SU-DHL-6 (cell line): ENCODE data around the gene NFKBIZ.

Experiments
- H2AFZ ChIP-seq: fragments of 200-600 bp; sonication (generic); 2 replicates; pipeline ENCODE4 v1.6.1; 2014; ENCODE audit warnings: low read depth, mild to moderate bottlenecking, moderate library complexity, mixed read lengths, antibody characterized with exemption, low read length; ENCODE audit not compliant: severe bottlenecking
- H3F3A ChIP-seq: fragments of 200-600 bp; shearing (Covaris generic); 2 replicates; pipeline ENCODE4 v1.6.0; 2016; ENCODE audit warnings: antibody characterized with exemption, mild to moderate bottlenecking; ENCODE audit not compliant: insufficient read depth
- H3K27ac ChIP-seq: fragments of 200-600 bp; sonication (generic); 2 replicates; pipeline ENCODE4 v1.5.1; 2016; ENCODE audit warnings: low read depth, mild to moderate bottlenecking, low read length, moderate library complexity, mixed read lengths
- H3K27me3 ChIP-seq: fragments of 200-600 bp; sonication (generic), shearing (Covaris generic); 2 replicates; pipeline ENCODE4 v1.6.0; 2014; ENCODE audit warnings: mild to moderate bottlenecking, low read length
- H3K36me3 ChIP-seq: fragments of 200-600 bp; sonication (generic); 2 replicates; pipeline ENCODE4 v1.6.1; 2014; ENCODE audit warnings: mild to moderate bottlenecking, low read length, mixed read lengths
- H3K4me2 ChIP-seq: fragments of 300-600, 200-600 bp; shearing (Covaris generic), sonication (generic); 2 replicates; pipeline ENCODE4 v1.6.0; 2014; ENCODE audit warnings: low read length, low read depth, mild to moderate bottlenecking; ENCODE audit not compliant: poor library complexity, severe bottlenecking
- H3K4me3 ChIP-seq: fragments of 200-600 bp; sonication (generic); 2 replicates; pipeline ENCODE4 v1.5.1; 2014; ENCODE audit warnings: antibody characterized with exemption, low read length, mild to moderate bottlenecking, mixed read lengths; ENCODE audit not compliant: insufficient read depth, poor library complexity, severe bottlenecking
- H3K79me2 ChIP-seq: fragments of 200-600 bp; sonication (generic); 2 replicates; pipeline ENCODE4 v1.6.1; 2014; ENCODE audit warnings: mild to moderate bottlenecking, low read length, moderate library complexity; ENCODE audit not compliant: insufficient read depth
- H3K9ac ChIP-seq: fragments of 200-600 bp; sonication (generic); 2 replicates; pipeline ENCODE4 v1.7.0; 2014; ENCODE audit warnings: mild to moderate bottlenecking, low read length
- H3K9me2 ChIP-seq: fragments of 200-600 bp; sonication (generic); replicated peaks from 2 replicates; pipeline ENCODE4 v1.6.1; 2014; ENCODE audit warnings: low read length; ENCODE audit not compliant: insufficient read depth
- H3K9me3 ChIP-seq: fragments of 200-600 bp; sonication (generic); 2 replicates; pipeline ENCODE4 v1.6.1; 2014; ENCODE audit warnings: low read length, mixed read lengths; ENCODE audit not compliant: insufficient read depth
- H4K20me1 ChIP-seq: fragments of 200-600 bp; sonication (generic); 2 replicates; pipeline ENCODE4 v1.6.1; 2014; ENCODE audit warnings: low read depth, mild to moderate bottlenecking, antibody characterized with exemption, low read length, moderate library complexity, mixed read lengths
- CTCF ChIP-seq: fragments of 200-600 bp; sonication (generic); IDR thresholded peaks from one replicate; pipeline ENCODE4 v1.5.1; 2017; ENCODE audit warnings: antibody characterized with exemption, mild to moderate bottlenecking, low read length, moderate library complexity; ENCODE audit not compliant: insufficient read depth, poor library complexity, severe bottlenecking
- EZH2phosphoT487 ChIP-seq: fragments of 200-600 bp; sonication (generic), shearing (Covaris generic); conservative IDR thresholded peaks from 2 replicates; pipeline ENCODE4 v1.6.1; 2018; ENCODE audit warnings: mild to moderate bottlenecking, antibody characterized with exemption, low read length, moderate library complexity, mixed read lengths

The NFKBIZ gene

GRCh38 chr3:101842245-101842934 lies 6.9 kb upstream of the NFKBIZ start:
- no peak overlapping the region for H3K9ac ChIP-seq
- H3K4me2 ChIP-seq, result peak overlapping the region; percentile 15
- H3F3A ChIP-seq, result peaks cover 32% of the 10 kb centered on the region
- peaks cover 96% of the 10 kb centered on the region for H3K79me2 ChIP-seq
- H3K27ac ChIP-seq, result peak overlapping the region; percentile 25; the same call in 1 of the 2 replicates
- H2AFZ ChIP-seq, result no peak overlapping the region
- H3K9me3 ChIP-seq, result no peaks in the 10 kb centered on the region
- H3K36me3 ChIP-seq, result peaks cover 24% of the 10 kb centered on the region
- no peaks in the 10 kb centered on the region for H3K27me3 ChIP-seq
- H4K20me1 ChIP-seq, result no peaks in the 10 kb centered on the region
- TF ChIP-seq EZH2phosphoT487 (no peak), CTCF (no peak)
- H3K4me3 ChIP-seq, result no peak overlapping the region
- no peaks in the 10 kb centered on the region for H3K9me2 ChIP-seq

GRCh38 chr3:101842935-101843330 lies 6.4 kb upstream of the NFKBIZ start:
- no peaks in the 10 kb centered on the region for H3K9me2 ChIP-seq
- H3K4me3 ChIP-seq, result no peak overlapping the region
- TF ChIP-seq CTCF, result no peak
- TF ChIP-seq EZH2phosphoT487, result no peak
- H2AFZ ChIP-seq, result no peak overlapping the region
- H3K27ac ChIP-seq, result peak overlapping the region; percentile 30; the same call in 1 of the 2 replicates
- peaks cover 37% of the 10 kb centered on the region for H3F3A ChIP-seq
- peaks cover 96% of the 10 kb centered on the region for H3K79me2 ChIP-seq
- H3K9ac ChIP-seq, result no peak overlapping the region
- no peaks in the 10 kb centered on the region for H3K9me3 ChIP-seq
- H3K36me3 ChIP-seq, result peaks cover 23% of the 10 kb centered on the region
- H3K27me3 ChIP-seq, result no peaks in the 10 kb centered on the region
- H4K20me1 ChIP-seq, result no peaks in the 10 kb centered on the region
- peak overlapping the region; percentile 15 for H3K4me2 ChIP-seq

GRCh38 chr3:101845425-101845824 lies 3.9 kb upstream of the NFKBIZ start:
- Histone ChIP-seq H3K27ac (no peak overlapping the region), H3K36me3 (peaks cover 19% of the 10 kb centered on the region), H4K20me1 (no peaks in the 10 kb centered on the region; the same call in 1 of the 2 replicates), H3K27me3 (no peaks in the 10 kb centered on the region), H3F3A (peaks cover 42% of the 10 kb centered on the region), H2AFZ (no peak overlapping the region), H3K9me3 (no peaks in the 10 kb centered on the region), H3K9me2 (no peaks in the 10 kb centered on the region), H3K4me2 (no peak overlapping the region), H3K79me2 (peaks cover 92% of the 10 kb centered on the region), H3K4me3 (no peak overlapping the region), H3K9ac (no peak overlapping the region)
- TF ChIP-seq EZH2phosphoT487 (no peak), CTCF (no peak)
